Endometrial microvascular endothelial cells (primary cell): ENCODE measurements around the gene KCTD21. TPM values are rescaled to one million over a fixed set of nuclear protein-coding genes. Genes with fewer than 3 reads are reported as not detected.

Experiments
- in situ Hi-C: cut with HindIII; loops from 2 replicates; pipeline ENCODE4 v1.10.0; 2017; ENCODE audit warnings: low sequenced_read_pairs, low pct_unique_long_range_greater_than_20kb; ENCODE audit errors: inconsistent ontology term
- total RNA-seq: library from RNA; depleted of rRNA; stranded (reverse); fragments of >200 nt; gene quantifications from one replicate; pipeline ENCODE4 v1.2.3, GENCODE V29; 2015; ENCODE audit errors: inconsistent ontology term

KCTD21 gene
- total RNA-seq, 1 donor from 2014 or later = 8.1 TPM

DNA sequence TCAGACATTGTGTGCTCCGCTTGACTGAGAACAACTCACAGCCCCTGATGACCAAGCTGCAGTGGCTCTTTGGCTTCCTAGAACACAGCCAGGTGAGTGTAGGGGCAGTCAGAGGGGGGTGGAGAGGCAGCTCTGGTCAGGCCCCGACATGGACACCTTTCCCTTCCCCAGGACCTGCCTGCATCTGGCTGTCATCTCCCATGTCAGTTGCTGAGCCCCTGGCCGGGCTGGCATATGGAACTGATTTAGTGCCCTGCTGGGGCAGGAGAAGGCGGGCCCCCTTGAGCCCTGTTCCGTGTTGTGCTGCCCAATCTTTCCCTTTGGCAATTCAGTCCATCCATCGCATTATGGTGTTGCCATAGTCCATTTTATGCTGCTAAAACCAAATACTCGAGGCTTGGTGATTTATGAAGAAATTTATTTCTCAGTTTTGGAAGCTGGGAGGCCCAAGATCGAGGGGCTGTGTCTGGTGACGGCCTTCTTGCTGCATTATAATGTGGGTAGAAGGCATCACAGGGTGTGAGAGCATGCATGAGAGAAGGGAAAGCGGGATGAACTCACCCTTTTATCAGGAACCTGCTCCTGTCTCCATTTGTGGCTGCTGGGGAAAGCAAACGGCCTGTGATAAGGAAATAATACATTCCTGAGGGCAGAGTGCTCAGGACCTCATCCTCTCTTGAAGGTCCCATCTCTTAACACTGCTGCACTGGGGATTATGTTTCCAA is 19.3 kb upstream of the KCTD21 start:
- in situ Hi-C loops = no loop called here

DNA sequence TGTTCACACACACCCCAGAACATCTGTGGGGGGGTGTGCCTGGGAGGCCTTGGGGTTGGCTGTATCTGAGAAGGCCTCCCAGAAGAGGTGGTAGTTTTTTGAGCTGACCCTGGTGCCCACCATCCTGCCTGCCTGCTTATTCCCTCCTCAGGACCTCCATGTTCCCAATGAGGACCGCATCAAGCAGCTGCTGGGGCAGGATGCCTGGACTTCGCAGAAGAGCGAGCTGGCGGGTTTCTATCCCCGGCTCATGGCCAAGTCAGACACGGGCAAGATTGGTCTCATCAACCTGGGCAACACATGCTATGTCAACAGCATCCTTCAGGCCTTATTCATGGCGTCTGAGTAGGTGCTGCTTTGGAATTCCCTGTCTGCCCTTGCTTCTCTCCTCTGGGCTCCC is 17.3 kb upstream of the KCTD21 start:
- in situ Hi-C loops = no loop called here

DNA sequence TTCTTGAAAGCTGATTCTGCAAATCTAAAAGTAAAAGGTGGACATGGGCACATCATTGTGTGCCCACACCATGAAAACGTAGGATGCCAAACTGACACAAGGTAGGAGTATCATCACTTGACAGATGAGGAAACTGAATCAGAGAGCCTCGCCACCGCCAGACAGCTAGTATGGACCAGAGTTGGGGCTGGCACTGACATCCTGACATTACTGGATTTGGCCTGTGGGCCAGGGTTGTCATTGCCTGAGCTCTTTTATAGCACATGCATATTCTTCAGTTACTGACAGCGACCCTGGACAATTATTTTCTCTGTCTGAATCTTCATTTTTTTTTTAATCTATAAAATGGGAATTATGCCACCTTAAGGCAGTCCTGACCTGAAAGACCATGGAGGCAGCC is 16.8 kb upstream of the KCTD21 start:
- in situ Hi-C loops = no loop called here

DNA sequence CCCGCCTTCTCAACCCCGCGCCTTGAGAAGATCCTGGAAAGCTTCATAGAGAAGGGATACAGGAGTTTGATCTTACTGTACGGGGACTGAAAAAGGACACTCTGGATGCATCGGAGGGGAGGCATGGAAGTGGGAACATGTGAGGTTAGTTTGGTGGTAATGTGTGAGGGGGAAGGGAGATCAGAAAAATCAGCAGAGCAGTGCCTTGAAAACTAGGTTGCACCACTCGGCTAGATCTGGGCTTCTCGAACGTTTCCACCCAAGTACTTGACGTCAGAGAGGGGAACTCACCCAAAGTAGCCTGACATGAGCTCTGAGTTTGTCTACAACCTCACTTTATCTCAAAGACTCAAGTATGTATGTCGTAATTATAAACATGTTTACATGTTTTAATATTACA is 14.8 kb upstream of the KCTD21 start:
- in situ Hi-C loops = no loop called here

DNA sequence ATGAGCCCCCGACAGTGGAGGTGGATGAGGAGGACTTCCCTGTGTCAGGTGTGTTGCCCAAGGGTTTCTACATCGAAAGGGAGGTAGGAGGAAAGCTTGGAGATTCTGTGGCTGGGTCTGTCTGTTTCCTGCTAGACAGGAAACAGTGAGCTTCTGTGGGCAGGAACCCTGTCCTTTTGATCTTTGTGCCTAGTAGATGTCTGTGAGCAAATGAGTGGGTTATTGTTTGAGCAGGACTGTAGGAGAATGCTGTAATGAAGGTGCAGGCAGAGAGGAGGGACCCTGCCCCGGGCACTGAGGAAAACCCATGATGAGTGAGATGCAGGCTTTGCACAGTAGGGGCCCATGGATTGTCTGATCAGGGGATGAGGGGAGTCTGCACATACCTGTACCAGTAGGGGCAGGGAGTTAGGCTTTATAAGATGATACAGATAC is 14.3 kb upstream of the KCTD21 start:
- in situ Hi-C loops = no loop called here

DNA sequence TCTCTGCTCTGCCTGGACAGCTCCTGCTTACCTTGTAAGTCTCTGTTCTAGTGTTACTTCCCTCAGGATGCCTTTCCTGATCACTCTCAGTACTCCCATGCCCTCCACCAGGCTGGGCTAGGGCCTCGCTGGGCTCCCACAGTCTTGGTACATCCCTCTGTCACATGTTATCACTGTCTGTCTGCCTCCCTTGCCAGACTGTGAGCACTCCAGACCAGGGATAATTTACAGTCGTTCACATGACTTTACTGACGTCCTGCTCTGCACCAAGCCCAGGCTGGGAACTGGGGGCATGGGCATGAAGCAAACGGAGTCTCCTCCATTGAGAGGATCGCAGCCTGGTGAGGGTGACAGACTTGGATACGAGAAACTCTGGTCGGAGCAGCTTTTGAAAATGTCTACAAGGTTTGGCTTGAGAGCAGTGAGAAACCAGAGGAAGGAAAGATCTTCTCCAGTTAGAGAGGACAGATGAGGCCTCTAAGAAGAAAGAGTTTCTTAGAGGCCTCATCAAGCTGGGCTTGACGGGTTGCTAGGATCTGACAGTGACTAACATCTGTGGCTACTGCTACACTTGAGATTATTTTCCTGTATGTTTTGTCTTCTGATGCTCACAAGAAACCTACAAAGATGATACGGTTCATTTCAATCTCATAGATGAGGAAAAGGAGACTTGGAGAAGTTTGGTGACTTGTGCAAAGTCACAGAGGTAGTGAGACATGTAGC is 12.8 kb upstream of the KCTD21 start:
- in situ Hi-C loops = no loop called here

DNA sequence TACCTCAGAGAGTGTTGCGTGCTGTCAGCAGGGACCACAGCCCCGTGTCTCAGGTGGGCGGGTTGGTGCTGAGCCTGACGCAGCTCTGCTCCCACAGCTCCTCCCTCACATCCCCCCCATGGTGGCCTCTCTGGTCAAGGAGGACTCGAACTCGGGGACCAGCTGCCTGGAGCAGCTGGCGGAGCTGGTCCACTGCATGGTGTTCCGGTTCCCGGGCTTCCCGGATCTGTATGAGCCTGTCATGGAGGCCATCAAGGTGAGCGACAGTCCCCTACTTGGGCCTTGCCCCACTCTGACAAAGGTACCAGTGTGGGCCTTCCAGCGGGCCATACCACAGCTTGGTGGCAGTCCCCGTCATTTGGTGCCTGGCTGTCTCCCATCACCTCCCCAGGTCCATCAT is 12.1 kb upstream of the KCTD21 start:
- in situ Hi-C loops = no loop called here

DNA sequence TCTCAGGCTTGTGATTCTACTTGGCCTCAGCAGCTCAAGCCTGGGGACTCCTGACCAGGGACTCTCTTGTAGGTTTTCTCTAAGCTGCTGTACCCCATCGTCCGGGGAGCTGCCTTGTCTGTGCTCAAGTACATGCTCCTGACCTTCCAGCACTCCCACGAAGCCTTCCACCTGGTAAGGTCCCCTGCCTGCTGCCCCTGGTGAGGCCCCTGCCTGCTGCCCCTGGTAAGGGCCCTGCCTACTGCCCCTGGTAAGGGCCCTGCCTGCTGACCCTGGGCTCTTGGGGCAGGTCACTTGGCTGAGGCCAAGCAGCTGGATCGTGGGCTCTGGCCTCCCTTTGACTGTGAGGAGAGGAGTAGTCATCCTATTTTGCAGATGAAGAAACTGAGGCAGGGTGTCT is 11.6 kb upstream of the KCTD21 start:
- in situ Hi-C loops = no loop called here

DNA sequence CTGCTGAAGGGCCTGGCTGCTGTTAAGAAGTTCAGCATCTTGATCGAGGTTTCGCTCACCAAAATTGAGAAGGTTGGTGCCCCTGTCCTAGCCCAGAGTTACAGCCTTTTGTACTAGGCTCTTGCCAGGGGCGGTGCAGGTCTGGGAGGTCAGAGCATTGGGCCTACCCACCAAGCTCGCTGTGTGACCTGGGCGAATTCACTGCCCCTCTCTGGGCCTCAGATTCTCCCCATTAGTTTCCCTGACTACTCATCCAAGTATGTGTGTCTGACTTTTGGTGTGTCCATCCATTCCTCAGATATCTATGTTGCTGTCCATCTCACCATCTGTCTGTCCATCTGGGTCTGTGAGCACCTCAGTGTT is 11.2 kb upstream of the KCTD21 start:
- in situ Hi-C loops = no loop called here

DNA sequence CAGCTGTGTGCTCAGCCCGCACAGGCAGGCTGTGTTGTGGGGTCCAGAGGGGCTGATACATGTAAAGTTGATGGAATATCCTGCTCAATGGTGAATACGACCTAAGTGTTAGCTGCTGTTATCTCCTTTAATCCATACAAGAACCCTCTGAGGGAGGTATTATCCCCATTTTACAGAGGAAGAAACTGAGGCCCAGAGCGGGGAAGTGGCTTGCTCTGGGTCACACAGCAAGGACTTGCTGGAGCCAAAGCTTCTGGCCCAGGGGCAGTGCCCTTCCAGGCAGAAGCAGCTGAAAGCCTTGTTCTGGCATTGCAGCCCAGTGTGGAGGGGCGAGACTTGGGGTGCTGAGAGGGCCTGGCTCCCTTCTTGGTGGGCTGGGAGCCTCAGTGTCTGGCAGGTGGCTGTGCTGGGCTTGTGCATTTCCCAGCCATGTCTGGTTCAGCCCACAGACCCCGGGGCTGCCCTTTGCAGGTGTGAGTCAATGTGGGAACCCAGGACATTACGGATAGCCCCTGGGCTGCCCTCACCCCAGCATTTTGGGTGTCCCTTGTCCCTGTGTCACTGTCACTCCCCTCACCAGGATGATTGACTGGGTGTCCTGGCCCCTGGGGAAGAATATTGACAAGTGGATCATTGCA is 10.7 kb upstream of the KCTD21 start:
- in situ Hi-C loops = no loop called here

DNA sequence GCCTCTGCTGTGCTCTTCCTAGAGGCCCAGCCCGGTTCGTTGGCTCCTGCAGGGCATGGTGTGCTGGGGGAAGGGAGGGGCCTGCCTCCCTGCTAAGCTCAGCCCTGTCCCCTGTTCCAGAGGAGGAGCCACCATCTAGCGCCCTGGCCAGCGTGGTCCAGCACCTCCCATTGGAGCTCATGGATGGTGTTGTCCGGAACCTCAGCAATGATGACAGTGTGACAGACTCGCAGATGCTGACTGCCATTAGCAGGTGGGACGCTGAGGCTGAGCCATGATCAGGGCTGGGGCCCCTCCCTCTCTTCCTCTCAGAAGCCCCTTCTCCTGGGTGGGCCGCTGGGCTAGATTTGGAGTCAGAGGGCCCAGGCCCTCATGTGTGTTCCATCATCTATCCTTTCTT is 9.4 kb upstream of the KCTD21 start:
- in situ Hi-C loops = no loop called here

DNA sequence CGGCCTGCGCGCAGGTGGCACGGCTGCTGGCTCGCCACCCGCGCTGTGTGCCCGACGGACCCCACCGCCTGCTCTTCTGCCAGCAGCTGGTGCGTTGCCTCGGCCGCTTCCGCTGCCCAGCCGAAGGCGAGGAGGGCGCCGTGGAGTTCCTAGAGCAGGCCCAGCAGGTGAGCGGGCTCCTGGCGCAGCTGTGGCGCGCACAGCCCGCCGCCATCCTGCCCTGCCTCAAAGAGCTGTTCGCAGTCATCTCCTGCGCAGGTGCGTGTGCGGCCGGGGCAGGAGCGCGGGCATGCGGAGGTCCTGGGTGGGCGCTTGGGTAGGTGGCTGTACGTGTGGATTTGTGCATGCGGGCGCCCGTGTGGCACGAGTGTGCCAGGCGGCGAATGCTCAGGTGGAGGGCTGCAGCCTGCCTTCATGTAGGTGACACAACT is 8.2 kb upstream of the KCTD21 start:
- in situ Hi-C loops = no loop called here

DNA sequence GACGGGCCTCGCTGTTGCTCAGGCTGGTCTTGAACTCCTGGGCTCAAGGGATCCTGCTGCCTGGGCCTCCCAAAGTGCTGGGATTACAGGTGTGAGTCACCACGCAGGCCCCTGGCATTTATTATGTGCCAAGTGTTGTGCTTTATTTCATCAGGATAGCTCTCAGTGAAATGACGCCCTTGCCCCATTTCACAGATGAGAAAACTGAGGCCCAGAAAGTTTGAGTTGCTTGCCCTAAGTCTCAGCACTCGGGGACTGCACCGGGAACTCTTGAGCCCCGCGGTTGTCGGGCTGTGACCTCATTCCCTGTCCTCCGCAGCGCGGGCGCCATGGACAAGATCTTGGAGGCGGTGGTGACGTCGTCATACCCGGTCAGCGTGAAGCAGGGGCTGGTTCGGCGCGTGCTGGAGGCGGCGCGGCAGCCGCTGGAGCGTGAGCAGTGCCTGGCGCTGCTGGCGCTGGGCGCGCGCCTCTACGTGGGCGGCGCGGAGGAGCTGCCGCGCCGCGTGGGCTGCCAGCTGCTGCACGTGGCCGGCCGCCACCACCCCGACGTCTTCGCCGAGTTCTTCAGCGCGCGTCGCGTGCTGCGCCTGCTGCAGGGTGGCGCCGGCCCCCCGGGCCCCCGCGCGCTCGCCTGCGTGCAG is 7.6 kb upstream of the KCTD21 start:
- in situ Hi-C loops = no loop called here

DNA sequence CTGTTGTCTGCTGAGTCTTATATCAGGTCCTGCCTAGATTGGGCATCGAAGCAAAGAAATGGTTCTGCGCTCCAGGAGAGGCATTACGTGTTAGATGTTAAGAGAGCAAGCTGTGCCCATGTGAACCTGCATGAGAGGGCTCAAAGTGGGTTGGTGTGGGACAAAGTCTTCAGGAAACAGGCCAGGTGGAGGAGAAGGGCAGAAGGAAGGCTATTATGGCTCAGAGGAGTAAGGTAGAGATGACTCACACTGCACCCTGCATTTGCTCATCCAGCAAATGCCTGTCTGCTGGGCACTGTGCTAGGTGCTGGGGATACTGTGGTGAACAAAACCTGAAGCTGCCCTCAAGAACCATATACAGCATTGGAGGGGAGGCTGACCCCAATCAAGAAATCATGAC is 6.1 kb upstream of the KCTD21 start:
- in situ Hi-C loops = no loop called here

DNA sequence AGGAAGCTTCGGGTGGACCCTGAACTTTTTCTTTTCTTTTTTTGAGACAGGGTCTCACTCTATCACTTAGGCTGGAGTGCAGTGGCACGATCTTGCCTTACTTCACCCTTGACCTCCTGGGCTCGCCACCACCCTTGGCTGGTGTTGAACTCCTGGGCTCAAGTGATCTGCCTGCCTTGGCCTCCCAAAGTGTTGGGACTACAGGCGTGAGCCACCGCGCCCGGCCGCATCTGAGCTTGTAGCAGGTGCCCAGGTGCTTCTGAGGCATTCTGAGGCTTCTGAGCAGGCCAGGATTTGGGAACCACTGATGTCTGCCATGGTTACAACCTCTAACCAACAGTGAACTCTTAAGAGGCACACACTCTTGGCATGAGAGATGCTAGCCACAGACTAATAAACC is 5.4 kb upstream of the KCTD21 start:
- in situ Hi-C loops = no loop called here

DNA sequence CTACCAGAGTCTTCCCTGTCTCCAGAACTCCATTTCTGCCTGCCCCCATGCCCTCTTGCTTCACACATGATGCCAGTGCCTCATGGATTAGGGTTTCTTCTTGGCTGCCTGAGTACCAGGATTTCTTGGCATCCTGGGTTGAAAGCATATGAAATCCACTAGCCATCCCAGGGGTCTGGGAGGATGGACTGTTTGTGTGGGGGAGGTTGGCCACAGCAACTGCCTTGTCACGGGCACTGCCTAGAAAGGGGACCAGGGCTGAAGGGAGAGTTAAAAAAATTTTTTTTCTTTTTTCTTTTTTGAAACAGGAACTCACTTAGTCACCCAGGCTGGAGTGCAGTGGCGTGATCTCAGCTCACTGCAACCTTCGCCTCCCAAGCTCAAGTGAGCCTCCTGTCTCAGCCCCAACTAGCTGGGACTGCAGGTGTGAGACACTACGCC is 4.5 kb upstream of the KCTD21 start:
- in situ Hi-C loops = no loop called here

DNA sequence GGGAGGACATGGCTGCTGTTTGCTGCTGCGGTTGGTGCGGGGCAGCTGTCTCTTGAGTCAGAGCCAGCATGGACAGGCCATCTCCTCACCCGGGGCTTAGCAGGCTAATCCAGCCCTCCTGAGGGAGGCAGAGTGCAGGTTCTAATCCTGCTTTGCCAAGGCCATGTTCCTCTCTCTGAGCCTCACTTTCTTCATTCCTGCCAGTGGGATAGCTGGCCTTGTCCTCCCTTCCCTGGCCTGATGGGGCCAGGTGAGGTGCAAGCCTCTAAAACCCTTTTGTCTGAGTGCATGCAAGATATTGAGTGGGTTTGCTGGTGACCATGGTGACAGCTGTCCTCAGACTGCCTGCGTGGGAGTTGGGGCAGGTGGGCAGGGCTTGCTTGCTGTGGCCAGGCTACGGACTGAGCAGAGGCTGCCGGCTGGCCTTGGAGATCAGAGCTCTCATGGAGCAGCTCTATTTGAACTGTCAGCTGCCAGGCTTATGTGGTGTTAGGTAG is 3.8 kb upstream of the KCTD21 start:
- in situ Hi-C loops = no loop called here

DNA sequence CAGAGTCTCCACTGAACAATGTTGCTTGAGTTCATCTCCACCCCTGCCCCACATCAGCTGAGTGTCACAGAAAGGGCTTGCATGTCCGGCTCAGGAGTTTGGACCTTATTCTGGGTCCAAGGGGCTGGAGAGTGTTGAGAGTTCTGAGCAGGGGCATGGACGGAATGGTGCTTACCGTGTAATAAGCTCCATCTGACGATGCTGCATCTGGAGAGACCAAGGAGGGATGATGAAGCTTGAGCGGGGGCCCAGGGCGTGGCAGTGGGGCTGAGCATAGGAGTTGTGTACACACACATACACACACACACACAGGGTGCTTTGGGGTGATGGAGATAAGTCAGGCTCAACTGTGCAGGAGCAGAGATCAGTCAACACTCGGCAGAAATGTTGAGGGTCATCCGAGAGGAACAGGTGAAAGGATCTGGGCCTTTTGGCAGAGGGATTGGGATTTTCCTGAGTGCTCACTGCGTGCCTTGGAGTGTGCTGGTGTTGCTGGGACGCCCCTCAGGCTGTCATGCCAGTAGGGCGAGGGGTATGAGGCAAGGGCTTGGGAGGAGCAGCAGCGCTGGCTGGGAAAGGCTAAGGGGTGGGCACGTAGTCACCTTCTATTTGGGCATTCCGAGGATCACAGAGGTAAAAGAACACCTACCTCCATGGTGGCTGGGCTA is 2.6 kb upstream of the KCTD21 start:
- in situ Hi-C loops = no loop called here

DNA sequence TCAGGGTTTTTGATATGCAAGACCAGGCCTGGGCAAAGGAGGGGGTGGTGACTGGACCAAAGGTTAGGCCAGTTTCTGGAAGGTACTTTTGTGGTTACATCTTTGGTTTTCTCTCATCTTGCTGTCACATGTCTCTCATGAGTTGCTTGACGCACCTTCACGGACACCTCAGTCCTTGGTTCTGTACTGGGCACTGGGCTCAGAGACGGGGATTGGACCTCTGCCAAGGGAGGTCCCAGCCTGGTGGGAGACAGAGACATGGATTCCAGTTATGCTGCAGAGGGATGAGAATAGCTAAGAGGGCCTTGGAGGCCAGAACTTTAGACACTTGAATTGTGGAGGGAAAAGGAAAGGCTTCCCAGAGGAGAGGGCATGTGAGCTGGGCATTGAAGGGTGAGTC is 1.9 kb upstream of the KCTD21 start:
- in situ Hi-C loops = no loop called here
